HPDE6-E6E7 (cell line): ENCODE measurements around the gene GNG5.
A peak's percentile ranks its signal among the peaks of the same experiment; 100 is the strongest.
"Not testable (repeated sequence)": the region's sequence is repeated elsewhere in the genome, so short reads cannot be mapped to it uniquely, and the experiment has no call there.

Experiments
- DNase-seq: peaks from one replicate; pipeline ENCODE4 v3.0.0; 2011; ENCODE audit warnings: missing footprints; ENCODE audit errors: extremely low spot score

Gene GNG5

DNA sequence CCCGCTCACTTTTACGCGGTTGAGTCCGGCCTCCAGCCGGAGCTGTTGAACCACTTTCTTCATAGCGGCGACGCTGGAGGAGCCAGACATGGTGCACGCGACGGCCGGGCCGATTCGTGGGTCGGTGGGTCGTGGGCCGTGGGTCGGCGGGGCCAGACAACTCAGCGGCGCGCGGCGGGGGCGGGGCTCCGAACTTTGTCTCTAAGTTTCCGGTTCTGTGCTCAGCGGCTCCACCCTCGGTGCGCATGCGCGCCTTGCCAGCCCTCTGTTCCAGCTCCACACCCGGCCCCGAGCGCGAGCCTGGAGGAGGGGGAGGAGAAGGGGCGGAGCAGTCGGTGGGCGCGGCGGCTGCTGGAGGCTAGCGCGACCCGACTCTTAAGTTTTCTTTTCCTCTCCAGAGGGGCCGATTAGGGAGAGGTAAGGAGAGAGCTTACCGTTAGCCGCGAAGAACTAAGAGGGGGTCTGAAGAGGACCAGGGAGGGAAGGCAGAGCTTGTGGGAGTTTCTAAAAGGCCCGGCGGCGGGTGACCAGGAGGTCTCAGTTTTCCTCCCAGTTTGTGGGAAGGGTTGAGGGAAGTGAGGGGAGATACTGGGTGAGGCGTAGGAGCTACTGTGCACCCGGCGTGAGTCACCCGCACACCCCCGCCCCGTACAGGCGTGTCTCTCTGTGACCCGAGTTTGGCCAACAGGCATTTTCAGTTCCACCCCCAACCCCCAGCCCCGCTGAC is at the start of gene GNG5, which contains the start of gene SPATA1:
GNG5 (minus strand) TSS at position 580 of the 727 bp plus-strand sequence; CDS start at position 90, 490 bp downstream.
SPATA1 (plus strand) TSS at position 385 of the 727 bp plus-strand sequence. CDS start 9,974 bp downstream, outside the sequence.
- peak; percentile 94 for DNase-seq

DNA sequence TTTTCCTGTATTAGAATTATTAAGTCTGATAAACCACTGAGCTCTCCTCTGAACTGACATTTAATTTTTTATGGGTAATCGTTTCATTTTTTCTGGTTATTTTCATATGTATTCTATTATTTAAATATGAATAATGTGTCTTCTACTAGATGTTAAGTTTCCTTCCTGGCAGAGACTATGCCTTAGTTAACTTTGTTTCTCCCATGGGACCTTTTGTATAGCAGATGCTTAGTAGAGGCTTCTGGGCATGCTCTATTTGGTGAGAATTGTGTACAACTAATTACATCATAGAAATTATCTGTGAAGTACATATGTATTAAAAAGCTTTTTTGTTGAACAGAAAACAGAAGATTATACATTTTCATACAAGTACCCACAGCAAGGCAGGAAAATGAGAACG is 44.4 kb upstream of the GNG5 start:
- DNase-seq = no peak

DNA sequence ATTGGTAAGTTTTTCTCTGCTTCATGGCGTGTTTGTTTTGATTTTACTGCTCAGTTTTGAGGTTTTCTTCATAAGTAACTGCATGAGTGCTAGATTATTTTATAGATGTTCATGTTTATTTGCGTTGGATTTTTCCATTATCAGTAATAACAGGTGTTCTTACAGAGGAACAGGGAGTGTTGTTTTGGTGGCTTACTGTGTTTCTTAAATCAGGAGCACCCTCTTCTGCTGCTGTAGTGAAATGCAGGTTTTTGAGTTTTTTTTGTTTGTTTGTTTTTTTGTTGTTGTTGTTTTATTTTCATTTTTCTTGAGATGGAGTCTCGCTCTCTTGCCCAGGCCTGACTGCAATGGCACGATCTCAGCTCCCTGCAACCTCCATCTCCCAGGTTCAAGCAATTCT is 35.3 kb upstream of the GNG5 start:
- no peak for DNase-seq

GRCh38 chr1:84540759-84541158 is 34.4 kb upstream of the GNG5 start:
- no peak for DNase-seq

- no peak for DNase-seq
Observed at GRCh38 chr1:84539972-84540371, 33.6 kb upstream of the GNG5 start.

DNA sequence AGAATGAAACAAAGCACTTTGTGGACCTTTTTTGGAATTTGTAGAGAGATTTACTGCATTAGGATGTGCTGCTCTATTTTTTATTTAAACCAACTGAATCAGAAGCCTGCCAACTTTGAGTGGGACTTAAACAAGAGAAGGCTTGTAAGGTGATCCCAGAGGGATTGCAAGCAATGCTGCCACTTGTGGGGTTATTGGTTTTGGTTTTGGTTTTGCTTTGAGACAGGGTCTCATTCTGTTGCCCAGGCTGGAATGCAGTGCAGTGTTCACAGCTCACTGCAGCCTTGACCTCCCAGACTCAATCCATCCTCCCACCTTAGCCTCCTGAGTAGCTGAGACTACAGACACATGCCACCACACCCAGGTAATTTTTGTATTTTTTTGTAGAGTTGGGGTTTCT is 32.2 kb upstream of the GNG5 start:
- no peak for DNase-seq

DNA sequence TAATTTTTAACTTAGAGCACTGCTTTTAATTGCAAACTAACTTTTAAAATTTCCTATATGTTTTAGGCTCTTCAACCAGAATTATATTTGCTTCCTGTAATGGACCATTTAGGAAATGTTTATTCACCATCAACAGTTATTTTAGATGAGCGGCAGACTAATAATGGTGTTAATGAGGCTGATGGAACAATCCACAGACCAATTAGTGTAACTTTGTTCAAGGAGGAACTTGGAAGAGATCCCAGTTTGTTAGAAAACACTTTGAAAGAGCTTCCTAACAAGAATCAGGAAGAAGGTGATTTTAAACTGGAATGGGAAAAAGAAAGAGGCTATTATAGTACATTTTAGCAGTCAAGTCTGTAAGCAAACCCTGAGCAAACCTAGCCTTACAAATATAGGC is 19.4 kb upstream of the GNG5 start:
- no peak for DNase-seq

DNA sequence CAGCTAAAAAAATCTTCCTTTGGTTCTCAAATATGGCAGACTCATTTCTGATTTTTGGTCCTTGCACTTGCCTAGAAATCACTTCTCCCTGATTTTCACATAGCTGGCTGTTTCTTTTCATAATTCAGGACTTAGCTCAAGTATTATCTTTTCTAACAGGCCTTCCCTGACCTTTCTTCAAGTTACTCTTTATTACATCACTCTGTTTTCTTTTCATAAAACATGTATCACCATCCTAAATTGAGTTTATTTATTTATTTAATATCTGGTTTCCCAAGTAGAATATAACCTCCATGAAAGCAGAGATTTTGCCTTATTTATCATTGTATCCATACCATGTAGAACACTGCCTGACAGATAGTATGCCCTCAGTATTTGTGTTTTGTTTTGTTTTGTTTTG is 18.2 kb upstream of the GNG5 start:
- no peak for DNase-seq

DNA sequence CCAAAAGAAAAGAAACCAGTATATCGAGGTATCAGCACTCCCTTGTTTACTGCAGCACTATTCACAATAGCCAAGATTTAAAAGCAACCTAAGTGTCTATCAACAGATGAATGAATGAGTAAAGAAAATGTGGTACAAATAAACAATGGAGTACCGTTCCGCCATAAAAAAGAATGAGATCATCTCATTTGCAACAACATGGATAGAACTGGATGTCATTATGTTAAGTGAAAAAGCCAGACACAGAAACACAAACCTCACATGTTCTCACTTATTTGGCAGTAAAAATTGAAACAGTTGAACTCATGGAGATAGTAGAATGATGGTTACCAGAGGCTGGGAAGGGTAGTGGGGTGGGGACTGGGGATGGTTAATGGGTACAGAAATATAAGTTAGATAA is 4.3 kb upstream of the GNG5 start:
- no peak for DNase-seq

- DNase-seq = no peak
Observed at GRCh38 chr1:84510165-84510564, 3.8 kb upstream of the GNG5 start.

- DNase-seq = no peak
Observed at GRCh38 chr1:84509029-84509428, 2.6 kb upstream of the GNG5 start.

- DNase-seq = no peak
Observed at GRCh38 chr1:84508510-84508909, 2.1 kb upstream of the GNG5 start.

- not testable (repeated sequence) for DNase-seq
Observed at GRCh38 chr1:84507887-84508286, 1.5 kb upstream of the GNG5 start.

- no peak for DNase-seq
Observed at GRCh38 chr1:84506729-84507453, 510 bp upstream of the GNG5 start.

DNA sequence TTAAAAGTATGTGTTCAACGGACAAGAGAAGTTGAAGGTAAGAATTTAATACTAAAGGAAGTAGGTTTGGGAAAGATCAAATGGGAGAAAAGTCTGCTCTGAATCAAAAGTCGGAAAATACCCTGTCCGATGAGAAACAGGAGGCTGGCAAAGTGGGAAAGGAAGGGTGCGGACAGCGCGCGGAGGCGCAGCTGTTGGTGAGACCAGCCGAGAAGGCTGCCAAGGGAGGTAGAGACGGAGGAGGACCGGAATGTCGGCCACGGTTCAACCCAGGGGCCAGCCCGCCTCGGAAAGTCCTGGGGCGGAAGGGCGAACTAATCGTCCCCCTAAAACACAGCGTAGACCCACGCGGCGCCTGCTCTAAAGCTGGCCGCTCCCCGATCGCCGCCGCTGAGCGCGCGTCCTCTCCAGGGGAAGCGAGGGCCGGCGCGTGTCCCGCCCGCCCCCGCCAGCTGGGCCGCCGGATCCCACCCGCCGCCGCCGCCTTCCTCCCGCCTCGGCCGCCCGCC is 834 bp downstream of the GNG5 start:
- peak; percentile 22 for DNase-seq

DNA sequence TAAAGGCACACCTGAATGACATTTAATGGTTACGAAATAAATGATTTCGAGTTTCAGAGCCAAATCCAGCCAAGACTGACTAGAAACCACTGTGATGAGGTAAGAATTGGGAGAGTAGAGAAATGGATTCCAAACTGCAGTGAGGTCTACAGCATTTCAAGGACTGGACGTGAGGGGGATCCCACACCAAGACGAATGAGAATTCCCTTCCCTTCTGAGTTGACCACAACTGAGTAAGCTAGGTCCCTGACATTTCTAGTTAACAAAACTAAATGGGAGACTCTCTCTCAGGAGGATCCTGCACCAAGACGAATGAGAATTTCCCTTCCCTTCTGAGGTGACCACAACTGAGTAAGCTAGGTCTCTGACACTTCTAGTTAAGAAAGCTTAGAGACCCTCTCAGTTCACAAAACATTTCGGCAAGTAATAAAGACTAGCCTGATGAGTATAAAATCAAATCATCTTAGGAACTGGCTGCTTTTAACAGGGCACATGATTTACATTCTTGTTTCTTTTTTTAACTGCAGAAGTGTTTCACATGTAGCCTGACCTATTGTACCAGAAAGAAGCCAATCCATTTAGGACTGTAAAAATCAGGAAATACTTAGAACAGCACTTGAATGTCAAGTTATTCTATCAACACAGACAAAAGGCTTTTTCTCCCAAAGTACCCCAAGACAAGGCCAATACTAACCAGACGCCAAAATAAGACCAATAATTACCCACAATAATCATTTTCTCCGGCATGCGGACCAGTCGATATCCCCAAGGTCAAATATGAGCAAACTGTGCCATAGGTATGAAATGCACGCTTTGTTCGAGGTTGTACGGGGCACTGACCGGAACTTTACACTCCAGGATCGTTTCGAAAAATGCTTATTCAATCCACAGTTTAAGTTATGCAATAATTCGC is 1.5 kb downstream of the GNG5 start:
- peak; percentile 4 for DNase-seq

- no peak for DNase-seq
Observed at GRCh38 chr1:84502927-84503326, 3.5 kb downstream of the GNG5 start.

DNA sequence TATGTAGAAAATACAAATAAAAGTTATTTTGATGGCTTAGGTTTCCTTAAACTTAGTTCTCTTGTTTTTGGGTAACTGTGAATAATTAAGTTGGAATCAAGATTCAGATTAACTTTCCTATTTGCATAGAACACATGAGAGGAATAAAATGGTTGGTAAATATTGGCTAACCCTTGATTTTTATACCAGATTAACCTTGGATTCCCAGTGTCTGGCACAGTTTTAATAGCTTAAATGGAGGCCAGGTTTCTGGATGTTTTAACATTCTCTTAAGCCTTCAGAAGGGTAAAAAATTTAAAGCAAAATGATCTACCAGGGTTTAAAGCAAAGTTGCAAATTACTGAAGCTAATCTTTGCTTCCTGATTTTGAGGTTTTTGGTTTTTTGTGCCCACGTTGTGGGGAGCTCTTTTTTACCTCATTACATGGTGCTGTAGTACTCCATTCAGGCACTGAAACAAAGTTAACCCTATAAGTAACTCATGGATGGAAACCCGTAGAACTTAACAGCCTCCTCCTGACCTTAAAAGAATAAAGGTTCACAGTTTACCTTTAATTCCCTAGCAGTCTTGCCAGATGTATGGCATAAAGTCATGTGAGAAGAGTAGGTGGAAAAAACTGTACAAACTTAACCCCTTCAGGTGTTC is 8.6 kb downstream of the GNG5 start:
- no peak for DNase-seq

DNA sequence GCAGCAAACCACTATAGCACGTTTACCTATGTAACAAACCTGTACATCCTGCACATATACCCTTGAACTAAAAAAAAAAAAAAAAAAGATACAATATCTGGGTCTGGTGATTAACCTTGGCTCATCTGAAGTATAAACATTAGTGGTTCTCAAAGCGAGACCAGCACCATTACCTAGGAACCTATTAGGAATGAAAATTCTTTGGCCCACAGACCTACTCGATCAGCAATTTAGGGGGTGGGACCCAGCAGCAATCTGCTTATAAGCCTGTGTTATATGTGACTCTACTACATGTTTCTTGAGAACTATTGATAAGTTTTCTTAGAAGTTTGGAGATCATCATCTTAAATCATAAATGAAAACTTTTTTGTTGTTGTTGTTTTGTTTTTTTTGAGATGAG is 9.9 kb downstream of the GNG5 start:
- DNase-seq = no peak

- DNase-seq = no peak
Observed at GRCh38 chr1:84493747-84494146, 12.6 kb downstream of the GNG5 start.

- DNase-seq = no peak
Observed at GRCh38 chr1:84492726-84493125, 13.7 kb downstream of the GNG5 start.
